WTC11 (cell line): ENCODE results near the gene TIMM9. TPM values are rescaled to one million over a fixed set of nuclear protein-coding genes. Genes with fewer than 3 reads are reported as not detected.

ENCODE experiments used
- ATAC-seq: fragments of 200-7000 bp; cut with Tn5 transposase; 2 replicates; pipeline ENCODE4 v1.10.0; 2021; ENCODE audit warnings: mild to moderate bottlenecking, moderate library complexity
- CTCF ChIA-PET: fragments of 300-600 bp; sonication (Branson Sonifier 250); formaldehyde crosslinking; loops from one replicate; lab custom pipeline; 2021; ENCODE audit warnings: antibody characterized with exemption; lab: Charles Lee
- POLR2A ChIA-PET: fragments of 350-600 bp; sonication (Branson Sonifier 250); formaldehyde crosslinking; loops from one replicate; lab custom pipeline; 2021; ENCODE audit warnings: antibody characterized with exemption; lab: Charles Lee
- DNase-seq: peaks from one replicate; pipeline ENCODE4 v3.0.0; 2021; ENCODE audit warnings: low spot score
- H3K27ac Mint-ChIP-seq: 2 replicates; pipeline ENCODE4 v1.8.0; 2021; ENCODE audit warnings: mixed read lengths
- H3K27me3 Mint-ChIP-seq: 2 replicates; pipeline ENCODE4 v1.8.0; 2021; ENCODE audit warnings: low read depth, mild to moderate bottlenecking, moderate library complexity, mixed read lengths
- H3K36me3 Mint-ChIP-seq: 2 replicates; pipeline ENCODE4 v1.8.0; 2021; ENCODE audit warnings: mixed read lengths
- H3K4me1 Mint-ChIP-seq: 2 replicates; pipeline ENCODE4 v1.8.0; 2022; ENCODE audit warnings: mixed read lengths
- H3K4me3 Mint-ChIP-seq: 2 replicates; pipeline ENCODE4 v1.8.0; 2021; ENCODE audit warnings: mild to moderate bottlenecking, moderate library complexity, mixed read lengths
- H3K9me3 Mint-ChIP-seq: 2 replicates; pipeline ENCODE4 v1.8.0; 2021; ENCODE audit warnings: mixed read lengths
- AFF4 ChIP-seq: sonication (generic); formaldehyde crosslinking; IDR thresholded peaks from 2 replicates; pipeline ENCODE4 v1.8.1; 2023; ENCODE audit warnings: mild to moderate bottlenecking, missing genetic modification reagents, borderline replicate concordance
- ATF1 ChIP-seq: sonication (generic); formaldehyde crosslinking; IDR thresholded peaks from 2 replicates; pipeline ENCODE4 v1.8.1; 2023; ENCODE audit warnings: mild to moderate bottlenecking, moderate library complexity, missing genetic modification reagents
- ATF2 ChIP-seq: sonication (generic); formaldehyde crosslinking; IDR thresholded peaks from 2 replicates; pipeline ENCODE4 v1.8.1; 2022; ENCODE audit warnings: low read depth, missing genetic modification reagents, borderline replicate concordance
- ATF6 ChIP-seq: sonication (generic); formaldehyde crosslinking; IDR thresholded peaks from 2 replicates; pipeline ENCODE4 v1.8.1; 2023; ENCODE audit warnings: mild to moderate bottlenecking, missing genetic modification reagents
- CDX4 ChIP-seq: fragments of 250-450 bp; sonication (Bioruptor Pico); IDR thresholded peaks from 2 replicates; pipeline ENCODE4 v1.9.0; 2021; ENCODE audit warnings: moderate library complexity, mild to moderate bottlenecking, inconsistent platforms, borderline replicate concordance
- ELF4 ChIP-seq: sonication (generic); formaldehyde crosslinking; IDR thresholded peaks from 2 replicates; pipeline ENCODE4 v1.8.1; 2022; ENCODE audit warnings: low read depth, mild to moderate bottlenecking, moderate library complexity, missing genetic modification reagents
- ETV6 ChIP-seq: sonication (generic); formaldehyde crosslinking; IDR thresholded peaks from 2 replicates; pipeline ENCODE4 v1.8.1; 2022; ENCODE audit warnings: mild to moderate bottlenecking, missing genetic modification reagents
- FOXP1 ChIP-seq: sonication (generic); formaldehyde crosslinking; IDR thresholded peaks from 2 replicates; pipeline ENCODE4 v1.8.0; 2022; ENCODE audit warnings: missing genetic modification reagents, mild to moderate bottlenecking, moderate library complexity, borderline replicate concordance
- GTF2I ChIP-seq: fragments of 250-450 bp; sonication (Bioruptor Pico); conservative IDR thresholded peaks from 2 replicates; pipeline ENCODE4 v1.4.0; 2021; ENCODE audit warnings: mild to moderate bottlenecking
- JUN ChIP-seq: sonication (generic); formaldehyde crosslinking; IDR thresholded peaks from 2 replicates; pipeline ENCODE4 v1.8.0; 2023; ENCODE audit warnings: mild to moderate bottlenecking, missing genetic modification reagents
- MLX ChIP-seq: sonication (generic); formaldehyde crosslinking; IDR thresholded peaks from 2 replicates; pipeline ENCODE4 v1.8.1; 2023; ENCODE audit warnings: mild to moderate bottlenecking, missing genetic modification reagents, moderate library complexity
- MXD4 ChIP-seq: fragments of 250-450 bp; sonication (Bioruptor Pico); IDR thresholded peaks from 2 replicates; pipeline ENCODE4 v1.8.0; 2021; ENCODE audit warnings: mild to moderate bottlenecking, moderate library complexity, borderline replicate concordance
- MYBL2 ChIP-seq: sonication (generic); formaldehyde crosslinking; IDR thresholded peaks from 2 replicates; pipeline ENCODE4 v1.8.1; 2023; ENCODE audit warnings: mild to moderate bottlenecking, moderate library complexity, missing genetic modification reagents
- NR1H2 ChIP-seq: sonication (generic); formaldehyde crosslinking; IDR thresholded peaks from 2 replicates; pipeline ENCODE4 v1.9.0; 2021; ENCODE audit warnings: mild to moderate bottlenecking, moderate library complexity, missing genetic modification reagents
- NR3C1 ChIP-seq: sonication (generic); formaldehyde crosslinking; conservative IDR thresholded peaks from 2 replicates; pipeline ENCODE4 v1.8.1; 2023; ENCODE audit warnings: low read depth, mild to moderate bottlenecking, missing genetic modification reagents
- OVOL2 ChIP-seq: fragments of 250-450 bp; sonication (Bioruptor Pico); IDR thresholded peaks from 2 replicates; pipeline ENCODE4 v1.9.0; 2021; ENCODE audit warnings: mild to moderate bottlenecking, borderline replicate concordance
- PREB ChIP-seq: sonication (generic); formaldehyde crosslinking; IDR thresholded peaks from 2 replicates; pipeline ENCODE4 v1.8.1; 2022; ENCODE audit warnings: mild to moderate bottlenecking, missing genetic modification reagents, moderate library complexity, borderline replicate concordance
- PRRX2 ChIP-seq: fragments of 250-450 bp; sonication (Bioruptor Pico); IDR thresholded peaks from 2 replicates; pipeline ENCODE4 v1.8.0; 2021; ENCODE audit warnings: mild to moderate bottlenecking
- SMAD4 ChIP-seq: sonication (generic); formaldehyde crosslinking; IDR thresholded peaks from 2 replicates; pipeline ENCODE4 v1.8.0; 2022; ENCODE audit warnings: mild to moderate bottlenecking, missing genetic modification reagents
- TP53 ChIP-seq: sonication (generic); formaldehyde crosslinking; IDR thresholded peaks from 2 replicates; pipeline ENCODE4 v1.8.1; 2023; ENCODE audit warnings: mild to moderate bottlenecking, missing genetic modification reagents
- ZNF219 ChIP-seq: sonication (generic); formaldehyde crosslinking; IDR thresholded peaks from 2 replicates; pipeline ENCODE4 v1.8.0; 2023; ENCODE audit warnings: missing genetic modification reagents, mild to moderate bottlenecking, borderline replicate concordance
- ZNF416 ChIP-seq: fragments of 250-450 bp; sonication (Bioruptor Pico); IDR thresholded peaks from 2 replicates; pipeline ENCODE4 v1.9.0; 2021; ENCODE audit warnings: mild to moderate bottlenecking, inconsistent platforms
- ZNF671 ChIP-seq: fragments of 250-450 bp; sonication (Bioruptor Pico); IDR thresholded peaks from 2 replicates; pipeline ENCODE4 v1.8.0; 2021; ENCODE audit warnings: mild to moderate bottlenecking
- total RNA-seq: library from RNA; stranded (reverse); gene quantifications from 3 replicates; pipeline ENCODE4 v1.2.3, GENCODE V29; 2021

Gene TIMM9
- total RNA-seq, 1 experiment from 2014 or later: 51.1 TPM

- H3K27me3 Mint-ChIP-seq: no peaks in the 10 kb centered on the region
- no peak for ATAC-seq
- no peaks in the 10 kb centered on the region for H3K4me1 Mint-ChIP-seq
- TF ChIP-seq MYBL2 (CRISPR knock-in tag) (no peak), MXD4 (CRISPR knock-in tag) (no peak)
- TF ChIP-seq, all 79 proteins: peak for 0
- Mint-ChIP-seq H3K4me3 (no peak overlapping the region), H3K9me3 (no peaks in the 10 kb centered on the region), H3K36me3 (peaks cover 11% of the 10 kb centered on the region), H3K27ac (no peak overlapping the region)
- CTCF ChIA-PET: no interaction called here
- no peak for DNase-seq
- POLR2A ChIA-PET: no interaction called here
Measured at GRCh38 chr14:58463147-58463546, 35.8 kb upstream of the TIMM9 start.

GRCh38 chr14:58460772-58461171, 33.4 kb upstream of the TIMM9 start:
- no peaks in the 10 kb centered on the region for H3K4me1 Mint-ChIP-seq
- H3K4me3 Mint-ChIP-seq: no peak overlapping the region
- ChIA-PET POLR2A (no interaction called here), CTCF (no interaction called here)
- no peaks in the 10 kb centered on the region for H3K27me3 Mint-ChIP-seq
- H3K36me3 Mint-ChIP-seq: peaks cover 14% of the 10 kb centered on the region
- no peak for TF ChIP-seq AFF4
- no peak for TF ChIP-seq JUN (CRISPR knock-in tag)
- TF ChIP-seq ZNF219 (CRISPR knock-in tag): no peak
- TF ChIP-seq GTF2I (CRISPR knock-in tag): no peak
- TF ChIP-seq SMAD4 (CRISPR knock-in tag): no peak
- TF ChIP-seq ZNF671 (CRISPR knock-in tag): no peak
- no peak for TF ChIP-seq NR1H2 (CRISPR knock-in tag)
- TF ChIP-seq ZNF416 (CRISPR knock-in tag): no peak
- no peak for TF ChIP-seq OVOL2 (CRISPR knock-in tag)
- no peak for TF ChIP-seq ELF4 (CRISPR knock-in tag)
- TF ChIP-seq ATF2 (CRISPR knock-in tag): no peak
- no peak for TF ChIP-seq NR3C1 (CRISPR knock-in tag)
- no peak overlapping the region for H3K27ac Mint-ChIP-seq
- no peak for DNase-seq
- ATAC-seq: no peak
- no peaks in the 10 kb centered on the region for H3K9me3 Mint-ChIP-seq

GRCh38 chr14:58455593-58456265, 28.4 kb upstream of the TIMM9 start:
- Mint-ChIP-seq H3K4me3 (no peak overlapping the region), H3K4me1 (no peaks in the 10 kb centered on the region), H3K9me3 (no peaks in the 10 kb centered on the region), H3K27me3 (no peaks in the 10 kb centered on the region), H3K27ac (peak overlapping the region; percentile 36; the same call in 1 of the 2 replicates), H3K36me3 (peaks cover 15% of the 10 kb centered on the region)
- CTCF ChIA-PET: no interaction called here
- no peak for ATAC-seq
- DNase-seq: no peak
- POLR2A ChIA-PET: no interaction called here
- no peak for TF ChIP-seq GTF2I (CRISPR knock-in tag)
- no peak for TF ChIP-seq TP53 (CRISPR knock-in tag)
- no peak for TF ChIP-seq ATF6 (CRISPR knock-in tag)
- no peak for TF ChIP-seq JUN (CRISPR knock-in tag)
- TF ChIP-seq PRRX2 (CRISPR knock-in tag): no peak
- TF ChIP-seq FOXP1 (CRISPR knock-in tag): no peak
- TF ChIP-seq PREB (CRISPR knock-in tag): no peak
- no peak for TF ChIP-seq CDX4 (CRISPR knock-in tag)
- no peak for TF ChIP-seq NR3C1 (CRISPR knock-in tag)
- no peak for TF ChIP-seq ATF1 (CRISPR knock-in tag)
- TF ChIP-seq ETV6: no peak
- TF ChIP-seq MLX (CRISPR knock-in tag): no peak
